VCaP (cell line): ENCODE measurements around the gene PTCD3.

Experiments used
- H3K27ac ChIP-seq: fragments of 450-650 bp; 2 replicates; pipeline ENCODE4 v1.5.1; 2017
- TF ChIP-seq, protein P1 (sequence below): fragments of 450-650 bp; conservative IDR thresholded peaks from 2 replicates; pipeline ENCODE4 v1.5.1; 2017; ENCODE audit warnings: mild to moderate bottlenecking, moderate library complexity

Gene PTCD3

DNA sequence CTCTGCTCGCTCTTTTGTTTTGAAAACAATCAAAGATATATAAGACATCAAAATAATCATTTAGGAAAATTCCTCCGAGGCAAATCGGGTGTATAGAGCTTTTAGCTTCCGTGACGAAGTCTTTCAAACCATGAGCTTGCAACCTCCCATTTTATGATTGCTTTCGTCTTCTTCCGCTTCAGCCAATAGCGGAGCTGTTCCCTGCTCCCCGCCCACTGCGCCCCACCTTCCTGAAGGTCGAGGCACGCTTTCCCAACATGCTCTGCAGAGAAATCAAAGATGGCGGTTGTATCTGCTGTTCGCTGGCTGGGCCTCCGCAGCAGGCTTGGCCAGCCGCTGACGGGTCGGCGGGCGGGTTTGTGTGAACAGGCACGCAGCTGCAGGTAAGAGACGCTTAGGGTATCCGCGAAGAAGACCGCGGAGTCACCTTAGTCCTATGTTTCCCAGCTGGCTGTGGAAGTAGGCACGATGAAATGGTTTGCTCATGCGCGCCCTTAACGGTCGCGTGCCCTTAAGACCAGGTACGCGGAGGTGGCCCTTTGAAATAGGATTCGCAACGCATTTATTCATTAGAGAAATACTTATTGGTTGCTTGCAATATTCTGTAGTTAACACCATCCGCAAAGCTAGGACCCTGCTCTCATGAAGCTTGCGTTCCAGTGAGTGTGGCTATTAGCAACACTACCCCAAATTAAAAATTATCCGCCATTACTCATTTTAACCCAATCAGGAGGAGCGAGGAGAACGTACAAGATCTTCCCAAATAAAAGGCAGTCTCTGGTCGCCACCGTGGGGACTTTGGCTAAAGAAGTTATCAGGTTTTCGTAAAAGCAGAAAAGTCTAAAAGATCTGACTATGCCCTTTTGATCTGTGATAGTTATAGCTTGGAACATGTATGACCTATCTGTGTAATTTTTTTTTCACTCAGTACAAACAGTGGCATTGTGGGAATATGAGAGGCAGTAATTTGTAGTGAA is at the start of gene PTCD3:
Gene PTCD3 (plus strand): TSS at position 267 of the 977 bp plus-strand sequence. CDS start 13 bp downstream, at position 280.
- H3K27ac ChIP-seq, result peak within 1 kb of the TSS; percentile 83
- TF ChIP-seq, protein P1, sequence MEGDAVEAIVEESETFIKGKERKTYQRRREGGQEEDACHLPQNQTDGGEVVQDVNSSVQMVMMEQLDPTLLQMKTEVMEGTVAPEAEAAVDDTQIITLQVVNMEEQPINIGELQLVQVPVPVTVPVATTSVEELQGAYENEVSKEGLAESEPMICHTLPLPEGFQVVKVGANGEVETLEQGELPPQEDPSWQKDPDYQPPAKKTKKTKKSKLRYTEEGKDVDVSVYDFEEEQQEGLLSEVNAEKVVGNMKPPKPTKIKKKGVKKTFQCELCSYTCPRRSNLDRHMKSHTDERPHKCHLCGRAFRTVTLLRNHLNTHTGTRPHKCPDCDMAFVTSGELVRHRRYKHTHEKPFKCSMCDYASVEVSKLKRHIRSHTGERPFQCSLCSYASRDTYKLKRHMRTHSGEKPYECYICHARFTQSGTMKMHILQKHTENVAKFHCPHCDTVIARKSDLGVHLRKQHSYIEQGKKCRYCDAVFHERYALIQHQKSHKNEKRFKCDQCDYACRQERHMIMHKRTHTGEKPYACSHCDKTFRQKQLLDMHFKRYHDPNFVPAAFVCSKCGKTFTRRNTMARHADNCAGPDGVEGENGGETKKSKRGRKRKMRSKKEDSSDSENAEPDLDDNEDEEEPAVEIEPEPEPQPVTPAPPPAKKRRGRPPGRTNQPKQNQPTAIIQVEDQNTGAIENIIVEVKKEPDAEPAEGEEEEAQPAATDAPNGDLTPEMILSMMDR, result no peak

- TF ChIP-seq, protein P1, result no peak
Measured at GRCh38 chr2:86056590-86057331, 49.3 kb upstream of the PTCD3 start.

DNA sequence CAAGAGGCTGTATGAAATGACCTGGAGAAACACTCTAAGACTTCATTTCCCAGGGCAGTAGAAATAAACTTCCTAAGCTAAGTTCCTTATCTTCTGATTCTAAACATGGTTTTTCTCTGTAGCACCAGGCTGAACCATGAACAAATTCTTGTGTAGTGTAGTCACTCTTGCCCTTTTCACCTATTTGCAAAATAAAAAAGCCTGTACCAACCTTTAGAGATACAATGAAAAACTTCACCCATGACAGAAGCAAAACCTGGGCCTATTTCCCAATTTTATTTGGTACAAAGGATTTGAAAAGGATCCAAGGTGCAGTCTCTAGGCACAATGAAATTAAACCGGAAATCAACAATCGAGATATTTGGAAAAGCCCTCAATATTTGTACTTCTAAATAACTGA is 44.0 kb upstream of the PTCD3 start:
- H3K27ac ChIP-seq, result no peak overlapping the region
- TF ChIP-seq, protein P1, result no peak

More at GRCh38 chr2:86056590-86057331, 49.3 kb upstream of the PTCD3 start:
- no peak overlapping the region for H3K27ac ChIP-seq

- TF ChIP-seq, protein P1, result no peak
- H3K27ac ChIP-seq, result no peak overlapping the region
Measured at GRCh38 chr2:86064006-86064405, 42.0 kb upstream of the PTCD3 start.

- TF ChIP-seq, protein P1, result no peak
- no peak overlapping the region for H3K27ac ChIP-seq
Measured at GRCh38 chr2:86065512-86065911, 40.5 kb upstream of the PTCD3 start.

- TF ChIP-seq, protein P1, result no peak
- H3K27ac ChIP-seq, result no peak overlapping the region
Measured at GRCh38 chr2:86066007-86066578, 39.9 kb upstream of the PTCD3 start.

DNA sequence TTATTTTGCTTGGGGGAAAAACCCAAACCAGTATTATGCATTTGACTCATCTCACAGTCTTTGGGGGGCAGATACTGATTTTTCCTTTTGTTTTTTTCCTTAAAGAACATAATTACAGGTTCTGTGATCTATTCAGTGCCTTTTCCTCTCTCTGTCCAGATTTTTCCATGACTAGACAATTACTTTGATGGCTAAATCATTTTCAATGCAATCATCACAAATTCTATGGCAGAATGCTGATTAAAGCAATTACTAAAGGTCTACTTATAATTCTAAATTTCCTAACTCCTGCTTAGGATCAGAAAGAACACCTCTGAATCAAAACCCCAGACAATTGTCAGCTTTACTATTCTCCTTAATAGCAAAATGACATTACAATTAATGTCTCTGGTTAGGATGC is 39.1 kb upstream of the PTCD3 start:
- H3K27ac ChIP-seq, result no peak overlapping the region
- TF ChIP-seq, protein P1, result no peak
